Non-pigmented ciliary epithelial cell (primary cell): ENCODE measurements around the gene SYT15.
"Not testable (repeated sequence)": the region's sequence is repeated elsewhere in the genome, so short reads cannot be mapped to it uniquely, and the experiment has no call there.

Experiments used
- DNase-seq: peaks from one replicate; pipeline ENCODE4 v3.0.0-alpha.2; 2010; ENCODE audit warnings: low read depth

Gene SYT15

GRCh38 chr10:46578474-46579178 is at the start of gene SYT15:
Gene SYT15, plus strand, starts transcription at chr10:46579128. Its CDS starts 41 bp downstream, at chr10:46579169.
- not testable (repeated sequence) for DNase-seq

- DNase-seq, result not testable (repeated sequence)
These were observed 49.2 kb upstream of the SYT15 start for GRCh38 chr10:46529742-46530141.

GRCh38 chr10:46530249-46531186 is 48.4 kb upstream of the SYT15 start:
- DNase-seq, result no peak

- DNase-seq, result not testable (repeated sequence)
These were observed 46.7 kb upstream of the SYT15 start for GRCh38 chr10:46532256-46532655.

GRCh38 chr10:46534828-46535524 is 44.0 kb upstream of the SYT15 start:
- no peak for DNase-seq

GRCh38 chr10:46536171-46536570 is 42.8 kb upstream of the SYT15 start:
- DNase-seq, result no peak

- no peak for DNase-seq
These were observed 42.1 kb upstream of the SYT15 start for GRCh38 chr10:46536781-46537180.

GRCh38 chr10:46537309-46537708 is 41.6 kb upstream of the SYT15 start:
- no peak for DNase-seq

- DNase-seq, result no peak
These were observed 40.8 kb upstream of the SYT15 start for GRCh38 chr10:46538155-46538554.

- DNase-seq, result no peak
These were observed 40.1 kb upstream of the SYT15 start for GRCh38 chr10:46538717-46539426.

- peak; percentile 77 for DNase-seq
These were observed 39.1 kb upstream of the SYT15 start for GRCh38 chr10:46539596-46540411.

GRCh38 chr10:46540412-46541016 is 38.4 kb upstream of the SYT15 start:
- DNase-seq, result no peak

GRCh38 chr10:46541017-46541661 is 37.8 kb upstream of the SYT15 start:
- no peak for DNase-seq

- no peak for DNase-seq
These were observed 37.0 kb upstream of the SYT15 start for GRCh38 chr10:46541735-46542566.

GRCh38 chr10:46542567-46543465 is 36.1 kb upstream of the SYT15 start:
- DNase-seq, result no peak

GRCh38 chr10:46543466-46544377 is 35.2 kb upstream of the SYT15 start:
- DNase-seq, result no peak
